ENCODE measurements around the gene COL23A1.
A peak's percentile ranks its signal among the peaks of the same experiment; 100 is the strongest.

COL23A1 gene

DNA sequence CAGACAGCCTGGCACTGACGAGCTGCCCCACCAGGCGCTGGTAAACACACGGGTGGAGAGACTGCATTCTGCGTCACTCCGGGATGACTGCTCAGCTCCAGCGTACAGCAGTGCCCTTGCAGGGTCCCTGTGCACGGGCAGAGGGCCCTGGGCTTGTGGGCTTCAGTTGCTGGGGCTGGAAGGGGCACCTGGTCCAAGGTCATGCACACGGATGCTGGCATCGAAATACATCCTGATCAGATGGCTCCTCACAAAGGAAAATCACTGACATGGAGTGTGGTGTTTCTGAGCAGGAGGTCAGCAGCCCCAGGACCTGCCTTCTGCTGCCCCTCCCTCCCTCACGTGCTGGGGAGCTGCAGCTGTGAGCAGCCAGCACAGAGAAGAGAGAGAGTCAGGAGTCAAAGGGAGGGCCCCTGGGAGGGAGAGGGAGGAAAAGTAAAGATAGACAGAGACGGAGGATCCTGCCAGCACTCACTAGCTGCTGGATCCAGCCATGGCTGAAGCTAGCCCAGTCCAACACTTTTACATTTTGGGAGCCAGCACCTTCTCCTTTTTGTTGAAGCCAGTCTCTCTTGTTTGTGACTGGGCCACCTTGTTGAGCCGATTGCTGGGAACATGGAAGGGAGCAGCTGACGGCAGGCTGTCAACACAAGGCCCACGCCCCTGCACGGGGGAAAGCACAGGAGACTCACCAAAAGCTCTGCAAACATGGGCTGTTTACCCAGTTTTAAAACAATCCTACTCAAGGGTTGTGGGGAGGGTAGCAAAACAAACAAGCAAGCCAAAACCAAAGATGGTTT is 191.1 kb downstream of the COL23A1 start:
- peak; percentile 34 for DNase-seq (ENCODE audit: low read depth, low spot score)

DNA sequence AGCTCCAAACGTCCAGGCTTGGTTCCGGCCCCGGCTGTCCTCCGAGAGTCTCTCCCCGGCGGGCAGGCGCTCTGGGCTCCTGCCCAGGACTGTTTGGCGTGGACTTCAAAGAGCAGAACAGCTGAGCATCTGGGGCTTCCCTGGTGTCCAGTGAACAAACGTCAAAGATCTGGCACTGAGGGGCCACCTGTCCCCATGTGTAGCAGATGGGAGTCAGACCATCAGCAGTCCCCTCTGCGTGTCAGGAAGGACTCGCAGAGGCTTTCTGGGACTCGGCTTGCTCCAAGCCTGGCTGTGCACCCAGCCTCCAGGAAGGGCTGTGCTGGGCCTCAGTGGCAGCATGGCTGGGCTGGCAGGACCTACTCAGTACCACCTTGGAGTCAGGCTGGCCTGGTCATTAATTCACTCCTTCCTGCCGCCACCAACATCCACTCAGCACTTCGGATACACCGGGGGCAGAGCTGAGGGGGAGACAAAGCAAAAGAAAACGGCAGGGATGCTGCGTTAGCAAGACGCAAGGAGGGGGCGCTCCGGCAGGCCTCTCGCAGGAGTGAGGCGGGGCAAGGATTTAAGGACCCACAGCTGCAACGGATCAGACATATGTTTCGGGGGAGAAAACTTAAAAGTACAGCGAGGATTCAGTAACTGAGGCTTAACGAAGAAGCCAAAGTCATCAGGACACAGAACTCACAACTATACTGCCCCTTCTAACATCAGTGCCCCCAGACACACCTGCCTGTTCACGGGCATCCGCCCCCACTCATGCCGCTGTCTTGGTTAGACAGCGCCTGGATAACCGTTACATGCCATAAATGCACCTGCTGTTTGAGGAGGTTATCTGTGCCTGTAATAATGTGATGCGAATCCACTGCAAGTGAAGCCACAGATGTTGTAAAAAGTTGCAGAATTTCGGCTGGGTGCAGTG is 193.1 kb downstream of the COL23A1 start:
- DNase-seq (ENCODE audit: low read depth, low spot score), result no peak

DNA sequence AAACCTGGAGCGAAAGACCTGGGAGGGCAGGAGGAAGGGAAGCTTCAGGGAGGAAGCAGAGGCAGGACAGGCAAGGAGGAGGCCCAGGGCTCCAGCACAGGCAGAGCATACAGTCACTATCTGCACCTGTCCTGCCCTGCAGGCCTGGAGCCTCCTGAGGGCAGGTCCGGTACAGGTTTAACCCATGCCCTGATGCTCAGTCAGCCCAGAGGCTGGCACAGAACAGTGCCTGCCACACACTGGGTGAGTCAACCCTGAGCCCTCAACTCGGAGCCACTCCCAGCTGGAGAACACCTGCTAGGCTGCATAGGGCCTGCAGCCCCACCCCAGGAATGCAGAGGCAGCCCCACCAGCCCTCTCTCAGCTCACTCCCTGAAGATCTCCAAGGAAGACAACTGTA is 196.1 kb downstream of the COL23A1 start:
- no peak for DNase-seq (ENCODE audit: low read depth, low spot score)

DNA sequence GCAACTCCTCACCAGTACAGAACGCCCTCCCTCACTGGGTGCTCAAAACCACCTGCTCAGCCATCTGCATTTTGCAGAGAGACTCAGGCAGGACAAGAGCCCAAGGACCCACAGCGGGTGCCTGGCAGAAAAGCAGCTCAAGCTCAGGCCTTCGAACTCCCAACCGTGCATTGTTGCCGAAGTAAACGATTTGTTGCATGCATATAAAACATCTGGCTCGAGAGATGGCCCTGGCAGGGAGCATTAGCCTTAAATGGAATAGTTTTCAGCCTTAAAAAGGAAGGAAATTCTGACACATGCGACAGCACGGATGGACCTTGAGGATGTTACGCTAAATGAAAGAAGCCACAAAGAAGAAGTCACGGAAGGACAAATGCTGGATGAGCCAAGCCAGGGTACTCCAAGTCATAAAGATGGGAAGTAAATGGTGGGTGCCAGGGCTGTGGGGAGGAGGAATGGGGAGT is 197.2 kb downstream of the COL23A1 start:
- no peak for DNase-seq (ENCODE audit: low read depth, low spot score)

DNA sequence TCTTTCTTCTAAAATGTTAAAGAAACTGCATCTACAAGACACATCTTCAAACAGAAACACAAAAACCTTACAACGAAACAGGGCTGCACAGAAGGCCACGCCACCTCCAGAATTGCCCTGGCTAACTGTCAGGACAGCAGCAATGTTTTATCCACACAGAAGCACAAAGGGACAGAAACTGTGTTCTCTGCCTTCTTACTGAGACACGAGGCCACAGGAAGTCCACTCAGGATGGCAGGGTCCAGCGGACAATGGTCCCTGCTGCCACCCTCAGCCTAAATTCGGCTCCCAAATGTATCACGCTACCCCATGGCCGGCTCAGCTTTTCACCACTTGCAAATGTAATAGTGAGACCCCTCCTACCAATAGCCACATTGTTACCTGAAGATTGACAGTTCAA is 197.8 kb downstream of the COL23A1 start:
- no peak for DNase-seq (ENCODE audit: low read depth, low spot score)

DNA sequence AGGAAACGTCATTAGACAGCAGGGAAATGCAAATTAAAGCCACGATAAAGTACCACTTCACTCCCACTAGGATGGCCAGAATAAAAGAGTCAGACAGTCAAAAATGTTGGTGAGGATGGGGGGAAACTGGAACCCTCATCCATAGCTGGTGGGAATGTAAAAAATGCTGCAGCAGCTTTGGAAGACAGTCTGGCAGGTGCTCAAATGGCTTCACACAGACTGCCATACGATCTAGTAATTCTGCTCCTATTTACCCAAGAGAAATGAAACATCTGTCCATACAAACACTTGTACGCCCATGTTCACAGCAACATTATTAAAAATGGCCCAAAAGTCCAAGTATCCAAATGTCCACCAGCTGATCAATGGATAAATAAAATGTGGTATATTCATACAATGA is 198.7 kb downstream of the COL23A1 start:
- no peak for DNase-seq (ENCODE audit: low read depth, low spot score)

DNA sequence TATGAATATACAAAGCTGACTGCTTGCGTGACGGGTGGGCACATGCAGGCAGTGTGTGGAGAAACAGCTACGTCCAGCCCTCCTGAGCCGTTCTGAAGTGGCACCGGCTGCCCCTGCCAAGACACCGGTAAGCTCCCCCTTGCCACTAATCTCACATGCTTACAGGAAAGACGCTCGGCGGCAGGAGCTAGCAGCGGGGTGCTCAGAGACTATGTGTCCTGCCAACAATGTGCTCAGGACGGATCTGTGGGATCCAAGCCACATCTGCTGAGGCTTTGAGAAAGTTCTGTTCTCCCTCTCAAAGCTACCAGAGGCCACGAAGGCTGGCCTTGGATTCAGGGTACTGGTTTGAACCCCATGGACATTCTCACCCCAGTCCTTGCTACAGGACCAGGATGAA is 200.4 kb downstream of the COL23A1 start:
- DNase-seq (ENCODE audit: low read depth, low spot score), result no peak

DNA sequence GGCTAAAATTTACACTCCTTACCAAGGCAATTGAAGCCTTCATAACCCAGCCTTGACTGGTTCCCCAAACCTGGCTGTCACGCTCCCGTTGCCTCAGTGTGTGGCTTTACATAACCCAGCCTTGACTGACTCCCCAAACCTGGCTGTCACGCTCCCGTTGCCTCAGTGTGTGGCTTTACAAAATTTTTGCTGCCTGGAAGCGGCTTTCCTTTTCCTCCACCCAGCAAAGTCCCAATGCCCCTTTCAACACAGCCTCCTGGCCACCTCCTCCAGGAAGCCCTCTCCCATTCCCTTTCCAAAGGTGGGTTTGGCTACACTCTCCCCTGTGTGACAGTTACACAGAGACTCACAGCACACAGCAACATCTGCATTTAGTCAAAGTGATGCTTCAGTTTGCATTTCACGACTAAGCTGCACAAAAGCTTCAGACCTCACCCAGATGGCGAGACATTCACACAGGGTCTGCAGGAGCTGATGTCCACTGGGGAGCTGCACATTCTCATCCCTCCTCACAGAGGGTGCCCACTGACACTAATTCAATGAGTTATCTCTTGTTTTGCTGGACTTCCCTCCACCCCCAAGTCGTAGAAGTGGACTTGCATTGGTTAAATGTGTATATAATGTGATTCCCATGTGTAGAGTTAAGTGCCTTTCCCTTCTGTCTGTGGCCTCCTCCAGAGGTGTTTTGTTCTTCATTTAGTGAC is 201.0 kb downstream of the COL23A1 start:
- no peak for DNase-seq (ENCODE audit: low read depth, low spot score)

DNA sequence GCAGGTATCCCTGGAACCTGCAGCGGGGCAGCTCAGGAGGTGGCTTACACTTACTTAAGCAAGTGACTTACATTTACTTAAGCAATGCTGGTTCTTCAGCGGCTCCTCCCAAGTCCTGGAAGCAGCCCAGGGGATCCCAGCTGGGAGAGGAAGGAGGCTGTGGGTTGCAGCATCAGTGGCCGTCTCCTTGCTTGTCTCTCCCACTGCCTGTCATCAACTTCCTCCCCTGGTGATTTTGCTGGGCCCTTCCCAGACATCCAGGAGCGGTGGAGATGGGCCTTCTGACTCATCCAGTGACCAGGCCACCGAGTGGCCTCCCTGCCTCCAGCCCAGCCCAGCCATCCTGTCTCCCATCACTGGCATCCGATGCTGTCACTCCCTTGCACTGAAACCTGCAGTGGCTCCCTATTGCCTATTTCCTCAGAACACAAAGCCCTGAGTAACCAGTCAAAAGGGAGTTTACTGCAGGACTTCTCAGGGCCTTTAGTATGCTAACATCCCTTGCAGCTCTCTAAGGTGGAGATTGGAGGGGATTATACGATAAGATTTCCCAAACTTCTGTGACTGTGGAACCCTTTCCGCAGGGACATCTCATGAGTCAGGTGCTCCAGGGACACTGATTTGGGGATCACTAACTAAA is 201.7 kb downstream of the COL23A1 start:
- DNase-seq (ENCODE audit: low read depth, low spot score), result peak; percentile 44

DNA sequence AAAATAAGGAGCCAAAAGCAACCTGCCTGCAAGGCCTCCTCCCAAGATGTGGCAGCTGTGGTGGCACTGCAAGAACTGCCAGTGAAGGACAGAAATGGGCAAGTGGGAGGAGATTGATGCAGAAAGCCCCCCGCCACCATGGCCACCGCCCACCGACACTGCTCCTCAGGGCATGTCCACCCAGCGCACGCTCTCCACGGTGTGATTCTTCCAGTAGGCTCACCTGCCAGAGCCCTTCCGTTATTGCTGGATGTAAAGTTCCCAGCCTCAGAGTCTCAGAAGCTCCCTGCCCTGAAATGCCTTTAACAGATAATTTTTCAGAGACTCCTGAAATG is 202.4 kb downstream of the COL23A1 start:
- DNase-seq (ENCODE audit: low read depth, low spot score), result no peak

DNA sequence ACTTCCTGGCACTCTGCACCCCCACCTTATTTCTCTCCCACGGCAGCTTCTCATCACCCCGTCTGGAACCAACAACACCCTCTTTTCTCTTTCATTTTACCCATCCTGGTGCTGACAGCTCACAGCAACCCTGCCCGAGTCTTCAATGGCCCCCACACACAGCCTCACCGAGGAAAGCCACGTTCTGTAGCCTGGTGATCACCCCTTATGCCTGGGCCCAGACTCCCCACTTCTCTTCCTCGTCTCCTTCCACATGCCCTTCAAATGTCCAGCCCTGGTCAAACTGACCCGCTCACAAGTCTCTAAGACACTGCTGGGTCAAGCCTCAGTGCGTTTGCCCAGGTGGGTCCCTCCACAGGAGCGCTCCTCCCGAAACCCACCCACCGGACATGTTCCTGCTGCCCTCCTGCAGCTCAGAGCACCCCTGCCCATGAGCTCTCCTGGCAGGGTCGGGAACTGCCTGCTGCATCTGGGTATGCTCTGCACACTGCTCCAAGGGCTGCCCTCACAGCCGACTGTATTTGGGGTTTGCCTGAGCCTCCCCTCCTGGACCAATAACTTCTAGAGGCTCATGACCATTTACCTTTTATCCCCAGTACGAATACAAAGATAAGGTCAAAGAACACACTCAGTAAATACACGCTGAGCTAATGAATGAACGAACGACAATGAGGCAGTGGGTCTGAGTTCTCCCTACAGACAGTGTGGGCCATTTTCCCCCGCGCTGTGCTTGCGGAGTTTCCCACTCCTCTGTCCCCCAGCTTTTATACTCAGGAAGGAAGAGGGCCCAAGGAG is 202.9 kb downstream of the COL23A1 start:
- DNase-seq (ENCODE audit: low read depth, low spot score), result no peak

DNA sequence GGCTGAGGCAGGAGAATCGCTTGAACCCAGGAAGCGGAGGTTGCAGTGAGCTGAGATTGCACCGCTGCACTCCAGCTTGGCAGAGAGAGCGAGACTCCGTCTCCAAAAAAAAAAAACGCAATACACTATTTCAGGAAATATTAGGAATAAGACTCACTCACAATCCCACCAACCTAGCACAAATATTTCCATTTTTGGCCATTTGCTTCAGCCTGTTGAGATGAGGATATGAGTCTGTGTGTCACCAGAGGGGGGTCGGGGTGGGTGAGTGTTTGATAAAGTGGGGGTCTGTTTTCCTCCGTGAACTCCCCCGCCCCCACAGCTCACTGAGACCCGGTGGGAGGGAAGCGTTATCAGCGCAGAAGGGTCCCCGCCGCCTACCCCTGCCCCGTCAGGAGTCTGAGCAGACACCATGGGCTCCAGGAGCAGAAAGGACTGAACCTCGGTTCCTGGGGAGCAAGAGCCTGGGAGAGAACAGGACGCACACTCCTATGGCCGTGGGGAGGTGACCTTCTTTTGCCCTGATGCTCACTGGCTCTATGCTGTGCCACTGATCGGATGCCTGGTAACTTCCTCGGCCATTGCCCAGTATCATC is 203.8 kb downstream of the COL23A1 start:
- no peak for DNase-seq (ENCODE audit: low read depth, low spot score)

DNA sequence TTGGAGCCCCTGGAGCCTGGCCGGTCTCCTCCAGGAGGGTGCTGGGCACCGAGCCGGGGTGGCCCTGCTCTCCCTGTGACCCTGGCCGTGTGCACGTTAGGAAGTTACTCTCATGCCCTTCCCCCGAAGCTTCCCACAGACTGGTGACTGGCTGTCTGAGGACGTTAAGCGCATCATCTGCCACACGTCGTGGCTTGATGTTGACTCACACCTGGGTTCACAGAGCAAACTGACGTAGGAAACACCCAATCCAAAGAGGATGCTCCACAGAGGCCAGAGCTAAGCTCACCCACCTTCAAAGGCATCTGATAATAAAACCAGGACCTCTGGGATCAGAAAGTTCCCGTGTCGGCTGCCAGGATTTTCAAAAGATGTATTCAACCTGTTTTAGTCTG is 204.7 kb downstream of the COL23A1 start:
- DNase-seq (ENCODE audit: low read depth, low spot score), result no peak

DNA sequence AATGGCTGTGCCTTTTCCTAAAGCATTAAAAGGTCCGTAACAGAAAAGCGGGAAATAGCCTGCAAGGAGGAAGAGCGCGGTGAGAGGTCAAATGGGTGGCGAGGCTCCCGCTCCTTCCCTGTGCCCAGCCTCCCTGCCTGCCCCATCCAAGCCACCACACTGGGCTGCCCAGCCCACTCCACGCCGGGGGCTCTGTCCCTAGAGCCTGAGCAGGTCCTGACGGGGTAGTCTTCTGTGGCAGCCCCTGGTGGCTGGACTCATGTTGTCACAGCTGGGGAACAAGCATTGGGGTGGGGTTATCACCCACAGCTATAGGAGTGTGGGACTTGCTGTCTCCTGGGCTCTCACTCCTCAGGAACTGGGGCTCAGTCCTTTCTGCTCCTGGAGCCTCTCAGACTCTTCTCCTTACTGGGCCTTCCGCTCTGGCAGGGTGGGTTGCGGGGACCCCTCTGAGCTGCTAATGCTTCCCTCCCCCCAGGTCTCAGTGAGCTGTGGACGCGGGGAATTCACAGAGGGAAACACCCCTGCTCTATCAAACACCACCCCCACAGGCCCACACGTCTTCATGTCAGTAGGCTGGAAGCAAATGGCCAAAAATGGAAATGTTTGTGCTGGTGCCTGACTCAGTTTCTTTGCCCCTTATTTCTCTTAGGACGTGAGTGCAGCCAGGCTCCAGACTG is 205.2 kb downstream of the COL23A1 start:
- no peak for DNase-seq (ENCODE audit: low read depth, low spot score)

DNA sequence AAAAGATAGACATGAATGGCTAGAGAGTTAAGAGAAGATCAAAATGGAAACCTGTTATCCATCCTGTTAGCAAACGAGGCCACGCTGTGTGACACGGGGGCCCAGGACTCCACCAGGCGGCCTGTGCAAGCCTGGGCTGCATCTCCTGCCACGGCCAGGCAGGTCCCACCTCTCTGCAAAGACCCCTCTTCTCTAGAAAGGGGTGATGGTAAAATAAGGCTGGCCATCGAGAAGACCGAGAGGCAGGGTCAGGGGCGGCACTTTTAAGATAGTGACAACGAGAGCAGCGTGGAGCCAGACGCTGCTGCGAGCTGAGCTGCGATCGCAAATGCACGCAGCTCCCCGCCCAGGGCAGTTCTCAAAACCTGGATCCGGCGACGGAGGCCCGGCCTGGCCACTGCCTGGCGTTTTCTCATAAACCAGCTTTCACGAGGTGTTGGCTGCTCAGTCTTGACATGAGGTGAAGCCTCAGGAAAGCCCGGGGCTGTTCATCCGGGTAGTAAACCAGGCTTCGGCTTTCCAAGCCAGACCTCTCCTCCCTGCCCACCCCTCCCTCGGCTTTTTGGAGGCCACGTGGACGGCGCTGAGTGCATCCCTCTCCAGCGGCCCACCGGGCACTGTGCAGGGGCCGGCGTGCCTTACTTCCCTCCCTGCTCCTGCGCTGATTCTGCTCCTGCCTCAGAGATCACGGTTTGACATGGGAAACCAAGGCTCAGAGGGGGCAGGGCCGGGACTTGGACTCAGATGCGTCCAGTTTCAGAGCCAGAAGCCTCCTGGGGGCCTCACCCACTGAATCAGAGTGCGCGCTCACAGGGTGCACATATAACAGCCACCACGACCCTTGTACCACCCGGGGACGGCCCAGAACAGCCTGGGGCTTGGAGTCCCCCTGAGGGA is 206.0 kb downstream of the COL23A1 start:
- peak; percentile 88 for DNase-seq (ENCODE audit: low read depth, low spot score)

DNA sequence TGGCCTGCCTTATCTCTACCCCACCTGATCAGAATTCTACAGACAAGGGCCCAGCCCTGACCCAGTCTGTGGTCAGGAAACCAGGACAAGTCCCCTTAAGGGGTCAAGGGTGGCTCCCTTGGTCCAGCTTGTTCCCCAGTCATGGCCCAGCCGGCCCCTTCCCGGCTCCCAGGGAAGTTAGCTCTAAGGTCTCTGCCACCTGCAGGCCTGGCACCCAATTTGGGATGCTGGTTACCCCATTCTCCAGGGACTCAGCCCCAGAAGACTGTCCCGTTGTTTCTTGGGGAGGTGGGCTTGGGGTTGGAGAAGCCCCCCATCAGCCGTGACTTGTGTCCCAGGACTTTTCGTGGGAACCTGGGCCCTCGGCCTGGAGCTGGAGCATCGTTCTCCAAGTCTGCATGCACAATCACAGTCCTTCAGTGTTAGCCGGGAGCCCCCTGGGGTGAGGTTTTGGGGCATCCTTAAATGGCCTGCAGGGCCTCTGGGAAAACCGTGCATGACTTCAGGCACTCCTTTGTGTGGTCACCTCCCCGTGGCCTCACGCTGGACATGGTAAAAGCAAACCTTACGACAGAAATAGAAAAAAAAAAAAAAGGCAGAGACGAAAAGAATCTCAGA is 206.8 kb downstream of the COL23A1 start:
- DNase-seq (ENCODE audit: low read depth, low spot score), result no peak

DNA sequence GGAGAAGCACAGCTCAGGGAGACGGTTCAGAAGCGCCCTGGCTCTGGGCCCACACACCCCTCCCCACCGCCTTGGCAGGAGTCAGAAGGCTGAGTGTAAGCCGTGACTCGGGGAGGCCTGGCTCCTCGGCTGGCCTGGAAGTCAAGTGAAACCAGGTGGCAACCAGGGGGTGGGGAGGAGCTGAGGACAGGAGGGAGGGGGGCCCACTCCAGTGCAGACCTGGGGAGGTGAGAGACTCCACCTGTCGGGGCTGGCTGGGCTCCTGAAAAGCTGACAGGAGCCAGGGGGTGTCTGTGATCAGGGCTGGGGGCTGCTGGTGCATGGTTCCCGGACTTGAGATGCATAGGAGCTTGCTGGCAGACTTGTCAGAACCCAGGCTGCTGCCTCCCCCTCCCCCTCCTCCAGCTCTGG is 207.4 kb downstream of the COL23A1 start:
- no peak for DNase-seq (ENCODE audit: low read depth, low spot score)

DNA sequence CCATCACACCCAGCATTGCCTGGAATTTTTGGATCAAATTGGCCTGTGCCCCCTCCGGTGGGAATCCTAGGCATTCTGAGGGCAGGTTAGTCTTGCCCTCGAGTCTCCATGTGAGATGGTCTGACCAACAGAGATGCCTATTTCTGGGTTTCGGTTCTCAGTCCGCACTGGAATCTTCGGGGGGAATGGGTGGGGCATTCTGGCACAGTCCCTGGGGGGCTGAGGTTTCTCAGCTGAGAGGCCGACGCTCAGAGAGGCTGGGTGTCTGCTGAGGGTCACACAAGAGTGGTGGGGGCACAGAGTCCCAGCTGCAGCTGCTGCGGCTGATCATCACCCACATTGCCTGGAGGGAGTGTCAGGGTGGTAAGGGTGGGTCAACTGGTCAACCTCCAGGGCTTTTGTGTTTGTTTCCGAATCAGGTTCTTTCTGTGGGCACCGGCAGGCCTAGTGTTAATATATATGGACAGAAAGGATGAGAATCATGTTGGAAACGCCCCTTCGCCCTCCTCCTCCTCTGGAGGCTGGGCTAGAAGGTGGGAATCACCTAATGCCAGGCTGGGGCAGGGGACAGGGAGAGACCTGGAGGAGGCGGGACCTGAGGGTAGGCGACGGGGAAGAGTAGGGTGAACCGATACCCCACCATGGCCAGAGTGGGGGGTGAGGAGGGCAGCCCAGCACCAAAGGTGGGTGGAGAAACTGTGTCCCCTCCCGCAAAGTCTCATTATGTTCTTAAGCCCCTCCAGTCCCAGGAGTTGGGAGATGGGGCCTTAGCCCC is 208.1 kb downstream of the COL23A1 start:
- no peak for DNase-seq (ENCODE audit: low read depth, low spot score)
